HG03439 (cell line): Measurements from ENCODE around the gene EPB42.
"Not testable (repeated sequence)": the region's sequence is repeated elsewhere in the genome, so short reads cannot be mapped to it uniquely, and the experiment has no call there.

Experiments used
- ATAC-seq: cut with Tn5 transposase; IDR thresholded peaks from one replicate; pipeline ENCODE4 v1.9.1; 2021; ENCODE audit warnings: mild to moderate bottlenecking, moderate library complexity; ENCODE audit not compliant: unreplicated experiment

EPB42 gene

DNA sequence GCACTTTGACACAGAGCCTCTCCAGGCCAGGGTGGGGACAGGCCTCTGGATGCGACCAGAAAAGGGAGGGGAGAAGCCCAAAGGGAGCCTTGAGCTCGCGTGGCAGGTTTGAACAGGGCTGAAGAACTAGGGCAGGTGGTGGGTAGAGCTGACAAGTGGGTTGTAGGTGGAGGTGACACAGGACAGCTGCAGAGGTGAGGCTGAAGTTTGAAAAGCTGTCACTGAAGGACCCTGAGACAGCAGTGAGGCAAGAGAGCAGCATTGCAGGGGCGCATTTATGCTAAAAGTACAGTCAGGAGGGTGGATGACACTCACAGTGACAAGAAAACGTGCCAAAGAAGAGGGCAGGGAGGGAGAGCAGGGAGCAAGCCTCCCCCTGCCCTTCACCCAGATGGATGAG is 21.8 kb upstream of the EPB42 start:
- ATAC-seq, result no peak

DNA sequence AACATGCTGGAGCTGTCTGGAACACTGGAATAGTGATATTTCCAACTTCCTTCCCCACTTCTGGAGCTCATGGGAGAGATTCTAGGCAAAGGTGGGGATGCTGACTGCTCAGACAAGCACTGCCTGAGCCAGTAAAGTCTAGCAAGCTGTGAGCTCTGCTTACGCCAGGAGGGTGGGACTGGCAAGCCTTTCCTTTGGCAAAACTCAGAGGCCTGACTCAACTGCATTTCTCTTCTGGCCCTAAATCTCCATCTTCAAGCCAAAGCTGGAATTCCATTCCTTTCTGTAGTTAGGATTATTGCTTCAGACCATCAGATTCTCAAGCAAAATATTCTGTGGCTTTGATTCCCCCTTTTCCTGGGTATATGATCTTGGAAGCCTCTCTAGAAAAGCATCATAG is 20.3 kb upstream of the EPB42 start:
- ATAC-seq, result no peak

DNA sequence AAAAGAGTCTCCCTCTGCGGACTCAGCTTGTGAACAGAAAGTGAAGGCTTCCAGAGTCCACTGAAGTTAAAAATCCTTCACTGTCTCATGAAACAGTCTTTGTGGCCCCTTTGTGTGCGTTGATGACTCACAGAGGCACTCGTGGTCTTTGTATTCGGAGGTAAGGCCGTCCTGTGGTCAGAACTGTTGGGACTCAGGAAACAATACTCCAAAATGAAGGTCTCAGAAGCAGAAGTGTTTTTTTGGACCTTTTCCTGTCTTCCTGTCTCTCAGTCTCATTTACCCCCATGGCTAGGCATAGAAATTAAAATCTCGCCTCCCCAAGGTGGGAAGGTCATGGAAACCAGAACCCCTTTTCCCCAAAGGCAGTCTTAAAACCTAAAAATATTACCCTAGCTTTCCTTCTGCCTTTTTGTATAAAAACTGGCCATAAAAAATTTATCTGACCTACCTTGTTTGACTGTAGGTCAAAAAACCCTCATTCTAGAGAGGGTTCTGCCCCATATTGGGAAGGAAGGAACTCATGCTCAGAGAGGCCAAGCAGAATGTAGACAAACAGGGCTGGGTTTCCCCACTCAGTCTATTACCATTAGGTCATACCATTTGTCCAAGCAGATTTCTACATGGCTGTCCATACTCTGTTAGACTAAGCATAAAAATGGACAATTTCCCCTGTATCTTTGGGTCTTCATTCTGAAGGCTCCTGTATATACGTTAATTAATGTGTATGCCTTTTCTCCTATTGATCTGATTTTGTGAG is 19.1 kb upstream of the EPB42 start:
- ATAC-seq, result no peak

DNA sequence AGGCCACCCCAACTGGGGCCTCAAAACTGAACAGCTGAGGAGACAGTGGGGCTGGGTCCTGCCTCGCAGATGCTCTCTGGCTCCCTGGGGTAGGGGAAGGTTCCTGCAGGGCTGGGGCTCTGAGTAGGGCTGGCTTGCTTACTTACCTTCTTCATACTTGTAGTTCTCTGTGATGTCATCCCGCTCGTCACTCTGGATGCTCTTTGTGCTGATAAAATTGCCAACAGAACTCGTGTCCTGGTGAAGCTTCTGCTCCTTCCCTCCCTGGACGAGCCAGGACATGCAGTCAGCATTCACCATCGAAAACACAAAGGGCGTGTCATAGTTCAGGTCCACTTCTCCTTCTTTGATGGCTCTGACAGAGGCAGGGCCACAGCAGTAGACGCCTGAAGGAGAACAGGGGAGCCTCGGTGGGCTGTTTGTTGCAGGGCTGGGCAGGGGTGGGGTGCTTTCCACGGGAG is 17.9 kb upstream of the EPB42 start:
- no peak for ATAC-seq

DNA sequence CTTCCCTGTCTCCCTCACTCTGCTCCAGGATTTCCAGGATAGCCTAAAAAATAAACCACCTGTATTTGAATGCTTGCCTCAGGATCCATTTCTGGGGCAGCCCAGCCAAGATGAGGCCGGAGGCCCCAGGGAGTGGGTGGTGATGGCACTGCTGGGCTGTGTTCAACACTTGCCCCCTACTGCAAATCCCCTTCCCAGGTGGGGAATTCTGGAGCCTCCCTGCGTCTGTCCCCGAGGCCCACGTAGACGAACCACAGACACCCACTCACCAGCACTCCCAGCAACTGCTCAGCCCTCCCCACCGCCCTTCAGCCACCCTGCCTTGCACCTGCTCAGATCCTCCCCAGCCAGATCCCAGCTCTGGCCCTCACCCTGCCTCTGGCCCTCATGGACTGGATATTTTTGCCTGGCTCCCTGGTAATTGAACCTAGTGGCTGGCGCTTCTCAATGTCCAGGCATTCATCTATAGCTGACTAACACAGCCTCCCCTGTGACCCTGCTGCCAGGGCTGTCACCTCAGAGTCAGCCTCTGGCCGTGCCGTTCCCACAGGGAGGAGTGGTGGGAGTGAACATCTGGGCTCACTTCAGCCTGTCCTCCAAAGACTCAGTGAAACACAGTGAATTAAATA is 17.1 kb upstream of the EPB42 start:
- ATAC-seq, result no peak

DNA sequence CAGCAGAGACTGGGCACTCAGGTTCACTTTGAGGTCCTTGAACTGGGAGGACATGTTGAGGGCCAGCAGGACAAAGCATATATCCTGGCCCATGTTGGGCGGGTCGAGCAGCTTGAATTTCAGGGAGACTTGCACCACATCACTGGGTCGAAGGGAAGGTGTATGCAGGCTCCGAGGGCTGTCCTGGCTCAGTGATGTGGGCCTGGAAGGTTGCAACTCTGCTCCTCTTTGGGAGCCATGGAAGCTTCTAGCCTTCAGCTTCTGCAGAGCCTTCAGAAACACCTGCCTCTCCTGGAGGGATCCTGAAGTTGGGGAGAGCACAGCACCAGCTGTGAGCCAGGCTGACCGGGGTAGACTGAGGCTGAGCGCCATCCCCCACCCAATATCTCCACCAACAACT is 14.7 kb upstream of the EPB42 start:
- no peak for ATAC-seq

DNA sequence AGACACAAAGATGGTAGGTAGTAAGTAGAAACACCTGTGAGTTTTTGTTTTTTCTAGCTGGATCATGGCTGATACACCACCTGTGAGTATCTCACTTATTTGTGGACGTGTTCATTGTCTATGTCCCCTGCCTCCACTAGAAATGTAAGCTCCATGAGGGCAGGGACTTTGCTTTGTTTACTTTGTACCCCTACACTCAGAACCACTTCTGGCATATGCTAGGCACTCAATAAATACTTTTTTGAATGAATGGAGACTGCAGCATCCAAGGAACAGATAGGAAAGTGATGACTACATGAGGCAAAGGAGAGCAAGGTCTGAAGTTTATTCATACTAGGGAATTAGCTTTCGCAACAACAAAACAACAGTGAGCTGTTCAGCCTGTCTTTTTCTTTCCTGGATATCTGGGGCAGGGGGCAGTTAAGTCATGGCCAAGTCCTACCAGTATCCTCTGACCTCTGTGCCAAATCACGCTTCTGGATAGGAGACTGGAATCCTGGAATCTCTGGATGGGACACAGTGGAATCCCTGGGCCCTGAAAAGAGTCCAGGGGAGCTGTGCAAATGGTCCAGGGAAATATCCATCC is 11.6 kb upstream of the EPB42 start:
- no peak for ATAC-seq

DNA sequence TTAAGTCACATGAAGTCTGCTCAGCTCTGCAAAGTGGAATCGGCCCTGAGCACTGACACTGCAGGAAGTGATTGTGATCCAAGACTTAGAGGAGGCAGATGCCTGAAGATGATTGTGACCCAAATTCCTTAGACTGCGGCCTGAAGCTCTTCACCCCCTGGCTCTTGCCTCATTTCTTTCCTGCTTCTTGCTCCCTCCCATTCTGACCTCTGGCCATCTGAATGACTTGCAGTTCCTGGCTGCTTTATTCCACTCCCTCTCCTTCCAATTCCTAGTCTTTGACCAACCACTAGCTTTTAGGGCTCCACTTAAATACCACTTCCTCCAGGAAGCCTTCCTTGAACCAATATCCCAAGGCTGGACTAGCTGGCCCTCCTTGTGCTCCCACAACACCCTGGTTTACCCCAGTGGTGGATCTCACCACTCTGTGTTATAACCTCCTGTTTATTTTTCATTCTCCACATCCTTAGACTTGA is 9.9 kb upstream of the EPB42 start:
- ATAC-seq, result no peak

DNA sequence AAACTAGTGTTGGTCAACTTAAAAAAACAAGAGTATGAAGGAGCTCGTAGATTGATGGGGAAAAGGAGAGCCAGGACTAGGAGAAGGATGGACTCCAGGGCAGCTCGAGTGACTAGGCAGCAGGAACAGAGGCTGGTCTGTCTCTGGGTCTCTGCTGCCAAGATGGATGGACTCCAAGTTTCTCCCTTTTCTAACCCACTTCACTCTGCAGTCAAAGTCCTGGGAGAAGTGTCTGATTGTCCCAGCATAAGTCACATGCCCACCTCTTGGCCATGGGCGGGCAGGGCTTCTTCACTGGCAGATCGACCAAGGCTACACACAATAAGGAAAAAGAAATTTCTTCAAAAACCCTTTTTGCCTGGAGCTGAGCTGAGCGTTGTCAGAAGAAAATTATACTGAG is 9.2 kb upstream of the EPB42 start:
- ATAC-seq, result no peak

DNA sequence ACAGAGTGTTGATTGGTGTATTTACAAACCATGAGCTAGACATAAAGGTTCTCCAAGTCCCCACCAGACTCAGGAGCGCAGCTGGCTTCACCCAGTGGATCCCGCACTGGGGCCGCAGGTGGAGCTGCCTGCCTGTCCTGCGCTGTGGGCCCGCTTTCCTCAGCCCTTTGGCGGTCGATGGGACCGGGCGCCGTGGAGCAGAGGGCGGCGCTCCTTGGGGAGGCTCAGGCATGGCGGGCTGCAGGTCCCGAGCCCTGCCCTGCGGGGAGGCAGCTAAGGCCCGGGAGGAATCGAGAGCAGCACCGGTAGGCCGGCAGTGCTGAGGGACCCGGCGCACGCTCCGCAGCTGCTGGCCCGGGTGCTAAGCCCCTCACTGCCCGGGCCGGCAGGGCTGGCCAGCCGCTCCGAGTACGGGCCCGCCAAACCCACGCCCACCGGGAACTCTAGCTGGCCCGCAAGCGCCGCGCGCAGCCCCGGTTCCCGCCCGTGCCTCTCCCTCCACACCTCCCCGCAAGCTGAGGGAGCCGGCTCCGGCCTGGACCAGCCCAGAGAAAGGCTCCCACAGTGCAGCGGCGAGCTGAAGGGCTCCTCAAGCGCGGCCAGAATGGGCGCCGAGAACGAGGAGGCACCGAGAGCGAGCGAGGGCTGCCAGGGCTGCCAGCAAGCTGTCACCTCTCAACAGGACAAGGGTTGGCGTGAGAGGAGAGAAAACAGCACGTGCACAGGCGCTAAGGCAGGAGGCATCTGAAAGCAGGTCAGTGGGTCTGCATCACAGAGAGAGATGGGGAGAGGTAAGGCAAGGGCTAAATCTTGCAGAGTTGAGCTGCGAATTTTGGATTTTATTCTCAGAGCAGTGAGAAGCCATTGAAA is 5.9 kb upstream of the EPB42 start:
- ATAC-seq, result no peak

DNA sequence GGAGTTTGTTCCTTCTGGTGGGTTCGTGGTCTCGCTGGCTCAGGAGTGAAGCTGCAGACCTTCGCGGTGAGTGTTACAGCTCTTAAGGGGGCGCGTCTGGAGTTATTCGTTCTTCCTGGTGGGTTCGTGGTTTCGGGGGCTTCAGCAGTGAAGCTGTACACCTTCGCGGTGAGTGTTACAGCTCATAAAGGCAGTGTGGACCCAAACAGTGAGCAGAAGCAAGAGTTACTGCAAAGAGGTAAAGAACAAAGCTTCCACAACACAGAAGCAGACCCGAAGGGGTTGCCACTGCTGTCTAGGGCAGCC is 5.1 kb upstream of the EPB42 start:
- ATAC-seq, result not testable (repeated sequence)

DNA sequence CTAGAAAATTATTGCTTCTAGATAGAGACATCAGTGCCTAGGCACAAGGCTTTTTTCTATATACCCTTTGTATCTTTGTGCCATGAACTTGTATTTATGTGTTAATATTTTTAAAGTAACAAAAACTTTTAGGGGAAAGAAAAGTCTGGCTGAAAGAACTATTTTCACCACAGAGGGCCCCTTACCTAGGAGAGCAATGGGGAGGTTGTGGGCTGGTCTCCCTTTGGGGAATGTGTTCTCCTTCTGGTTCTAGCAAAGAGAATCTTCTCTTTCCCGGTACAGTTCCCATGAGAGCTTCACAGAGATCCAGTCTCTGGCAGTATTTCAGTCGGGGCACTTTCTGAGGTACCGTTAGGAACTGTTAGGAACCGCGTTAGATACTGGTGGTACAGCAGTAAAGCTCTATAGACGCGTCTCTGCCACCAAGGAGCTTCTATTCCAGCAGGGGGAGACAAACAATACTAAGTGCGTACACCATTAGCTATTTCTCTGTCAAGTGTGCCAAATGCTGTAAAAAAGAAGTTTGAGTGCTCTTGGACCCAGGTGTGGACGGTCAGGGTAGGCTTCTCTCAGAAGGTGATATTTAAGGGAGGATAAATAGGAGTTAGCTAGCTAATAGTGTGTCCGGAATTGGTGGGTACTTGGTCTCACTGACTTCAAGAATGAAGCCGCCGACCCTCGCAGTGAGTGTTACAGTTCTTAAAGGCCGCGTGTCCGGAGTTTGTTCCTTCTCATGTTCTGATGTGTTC is 4.6 kb upstream of the EPB42 start:
- no peak for ATAC-seq

DNA sequence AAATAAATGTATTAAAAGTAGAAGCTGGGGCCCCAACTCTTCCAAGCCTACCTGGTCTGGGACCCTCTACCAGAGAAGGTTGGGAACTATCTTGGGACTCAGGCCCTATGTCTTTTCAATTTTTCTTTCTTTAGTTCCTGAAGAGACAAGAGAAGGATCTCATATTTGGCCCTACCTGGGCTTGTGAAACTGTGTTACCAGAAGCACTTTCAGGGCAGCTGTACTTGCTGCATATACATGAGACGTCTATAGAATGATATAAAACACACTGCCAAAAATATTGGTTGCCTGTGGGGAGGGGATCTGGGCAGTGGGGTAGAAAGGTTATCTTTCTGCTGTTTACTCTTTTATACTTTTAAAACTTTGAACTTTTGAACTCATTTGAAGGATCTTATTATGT is 604 bp upstream of the EPB42 start:
- ATAC-seq, result no peak

DNA sequence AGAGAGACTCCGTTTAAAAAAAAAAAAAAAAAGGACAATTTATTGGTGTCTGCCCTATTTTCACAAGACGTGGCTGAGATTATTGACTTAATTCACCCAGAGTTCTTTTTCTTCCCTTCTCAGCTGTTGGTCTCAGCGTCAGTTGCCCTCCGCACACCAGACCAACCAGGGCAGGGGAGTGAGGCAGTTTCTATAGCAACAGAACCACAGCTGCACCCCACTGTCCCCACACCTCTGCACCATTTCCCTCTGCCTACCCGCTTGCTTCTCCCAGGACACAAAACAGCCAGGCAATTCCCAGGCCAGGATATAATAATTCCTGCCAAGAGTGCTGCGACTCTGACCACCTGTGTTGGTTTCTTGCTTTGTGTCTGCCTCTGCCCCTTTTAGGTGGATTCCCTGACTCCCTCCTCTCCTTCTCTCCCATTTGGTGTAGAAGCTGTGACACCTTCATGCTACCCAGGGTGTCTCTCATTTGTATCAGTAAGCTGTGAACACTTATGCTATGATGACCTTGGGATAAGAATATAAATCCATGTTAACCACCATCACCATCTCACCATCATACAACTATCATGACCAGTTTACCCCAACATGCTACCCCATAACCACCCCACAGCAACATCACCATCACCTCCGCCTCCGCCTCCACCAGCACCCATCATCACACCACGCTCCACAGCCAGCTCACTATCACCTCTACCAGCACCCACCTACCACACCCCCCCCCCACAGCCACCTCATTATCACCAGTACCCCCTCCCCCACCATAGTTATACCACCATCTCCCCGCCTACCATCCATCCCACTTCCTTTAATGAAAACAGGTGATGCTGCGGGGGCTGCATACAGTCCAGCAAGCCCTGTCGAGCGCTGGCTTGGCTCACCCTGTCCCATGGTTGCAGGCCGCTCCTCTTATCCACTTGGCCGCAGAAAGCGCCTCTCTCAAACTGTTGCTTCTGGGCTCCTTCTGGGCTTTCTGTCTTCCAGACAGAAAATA is 589 bp downstream of the EPB42 start:
- ATAC-seq, result no peak

DNA sequence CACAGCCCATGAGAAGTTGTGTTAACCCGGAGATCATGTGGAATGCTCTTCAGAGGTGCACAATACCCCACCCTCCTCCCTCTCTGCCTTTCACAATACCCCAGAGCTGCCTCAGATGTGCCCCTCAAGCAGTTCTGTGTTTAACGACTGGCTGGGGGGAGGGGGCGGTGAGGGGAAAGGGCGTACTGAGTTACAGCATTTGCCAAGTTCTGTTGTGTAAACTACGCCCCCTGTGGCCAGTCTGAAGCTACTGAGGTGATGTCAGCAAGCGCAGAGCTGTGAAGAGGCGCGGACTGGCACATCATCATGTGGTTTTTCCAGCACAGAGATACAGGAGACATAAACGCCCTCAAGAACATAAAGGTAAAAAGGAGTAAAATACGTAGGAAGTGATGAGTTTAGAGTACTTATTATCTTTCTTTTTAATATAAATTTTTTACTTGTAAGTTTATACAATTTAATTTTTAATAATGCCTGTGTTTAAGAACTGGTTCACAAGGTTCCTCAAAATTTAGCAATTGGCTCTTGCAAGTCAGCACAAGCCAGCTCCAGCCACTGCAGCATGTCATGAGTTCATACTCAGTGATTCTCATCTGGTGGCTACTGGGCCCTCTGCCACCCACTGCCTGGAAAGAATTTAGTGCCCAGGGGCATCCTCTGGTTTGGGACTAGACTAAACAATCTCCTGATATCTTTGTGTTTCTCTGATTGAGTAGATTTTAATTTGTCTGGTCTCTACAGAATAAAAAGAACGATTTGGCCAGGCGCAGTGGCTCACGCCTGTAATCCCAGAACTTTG is 1.7 kb downstream of the EPB42 start:
- ATAC-seq, result no peak

DNA sequence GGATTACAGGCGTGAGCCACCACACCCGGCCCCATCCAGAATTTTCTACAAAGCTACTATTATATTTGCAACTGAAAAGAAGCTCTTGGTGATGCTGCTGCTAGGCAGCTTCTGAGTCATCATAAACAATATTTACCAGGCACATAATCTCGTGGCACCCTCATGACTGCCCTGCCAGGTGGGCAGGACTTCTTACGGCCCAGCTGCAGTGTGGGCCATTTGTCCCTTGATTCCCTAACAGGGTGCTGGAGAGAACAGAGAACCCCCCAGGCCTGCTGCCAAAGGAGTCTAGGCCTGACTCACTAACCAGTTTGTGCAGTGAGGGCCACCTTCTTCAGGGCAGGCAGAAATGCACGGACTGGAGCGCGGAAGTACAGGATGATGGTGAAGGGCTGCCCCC is 4.9 kb downstream of the EPB42 start:
- ATAC-seq, result no peak

DNA sequence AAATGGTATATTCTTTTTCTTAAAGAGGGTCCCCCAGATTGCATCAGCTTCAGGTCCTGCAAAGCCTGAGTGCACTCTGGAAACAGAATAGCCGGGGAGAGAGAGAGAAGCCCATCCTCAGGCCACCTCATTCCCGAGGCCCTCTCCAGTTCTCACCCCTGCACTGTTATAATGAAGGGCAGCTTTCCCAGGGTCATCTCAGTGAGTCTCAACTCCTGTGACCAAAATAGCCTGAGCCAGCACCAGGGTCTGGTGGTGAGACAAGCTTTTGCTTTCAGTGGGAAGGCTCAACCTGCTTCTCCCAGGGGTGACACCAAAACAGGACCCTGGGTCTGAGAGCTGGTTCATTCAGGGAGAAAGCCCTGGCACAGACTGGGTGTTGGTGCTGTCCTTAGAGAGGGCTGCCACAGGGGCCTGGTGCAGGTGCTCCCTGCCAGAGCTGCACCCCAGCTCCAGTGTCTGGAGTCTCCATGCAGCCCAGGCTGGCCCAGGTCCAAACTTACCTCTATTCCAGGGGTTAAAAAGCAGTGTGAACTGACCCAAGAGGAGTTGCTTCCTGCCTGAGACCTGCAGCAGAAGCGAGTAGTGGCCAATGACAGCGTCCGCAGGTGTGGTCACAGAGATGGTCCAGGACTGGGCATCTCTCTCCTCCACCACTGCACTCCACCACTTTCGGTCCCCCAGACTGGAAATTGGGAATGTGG is 6.1 kb downstream of the EPB42 start:
- ATAC-seq, result no peak

DNA sequence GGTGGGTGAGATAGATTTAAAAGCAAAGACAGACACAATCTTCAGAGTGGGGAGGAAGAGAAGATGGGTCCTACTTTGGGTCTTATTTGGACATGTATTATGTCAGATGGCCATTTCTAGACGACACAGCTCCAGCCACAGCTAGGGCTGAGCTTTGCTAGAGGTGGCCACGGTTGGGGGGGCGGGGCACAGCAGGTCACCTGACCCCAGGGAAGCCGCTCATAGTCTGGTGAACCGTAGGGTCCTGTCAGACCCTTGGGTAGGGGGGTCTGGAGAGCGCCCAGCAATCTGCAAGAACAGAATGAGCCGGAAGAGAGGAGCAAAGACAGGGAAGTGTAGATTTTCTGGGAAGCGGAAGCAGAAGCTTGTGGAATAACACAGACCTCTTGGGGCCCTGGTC is 6.6 kb downstream of the EPB42 start:
- ATAC-seq, result no peak
